GM10248 (cell line): ENCODE results near the gene DENND4A.
A peak's percentile ranks its signal among the peaks of the same experiment; 100 is the strongest.

ENCODE experiments used
- CTCF ChIA-PET: fragments of 300-600 bp; sonication (Branson Sonifier 250); formaldehyde crosslinking; extraction: SDS; loops from one replicate; lab custom pipeline; 2021; ENCODE audit warnings: antibody characterized with exemption; lab: Yijun Ruan, JAX
- POLR2A ChIA-PET: fragments of 350-650 bp; sonication (Branson Sonifier 250); formaldehyde crosslinking; extraction: SDS; loops from one replicate; lab custom pipeline; 2020; ENCODE audit warnings: antibody characterized with exemption; lab: Yijun Ruan, JAX
- DNase-seq: peaks from one replicate; pipeline ENCODE4 v3.0.0; 2012; ENCODE audit errors: extremely low spot score
- TF ChIP-seq, protein P1 (sequence below): IDR thresholded peaks from 2 replicates; pipeline ENCODE4 v1.5.1; 2012; ENCODE audit warnings: mild to moderate bottlenecking, low read depth; ENCODE audit errors: extremely low read depth, missing control alignments, control extremely low read depth

Gene DENND4A

GRCh38 chr15:65836665-65837064 lies 44.6 kb upstream of the DENND4A start:
- POLR2A ChIA-PET, result interaction anchor here (1.1 kb wide), 1 partner anchor 45 kb away, joined by 3 read pairs; the partner anchor contains the start of gene DENND4A
- CTCF ChIA-PET, result interaction anchor here (0.7 to 6.5 kb wide), 15 partner anchors 9 to 435 kb away, joined by 3 to 45 read pairs (median 4); partner anchors contain the start of gene RAB11A
- DNase-seq, result no peak
- TF ChIP-seq, protein P1, sequence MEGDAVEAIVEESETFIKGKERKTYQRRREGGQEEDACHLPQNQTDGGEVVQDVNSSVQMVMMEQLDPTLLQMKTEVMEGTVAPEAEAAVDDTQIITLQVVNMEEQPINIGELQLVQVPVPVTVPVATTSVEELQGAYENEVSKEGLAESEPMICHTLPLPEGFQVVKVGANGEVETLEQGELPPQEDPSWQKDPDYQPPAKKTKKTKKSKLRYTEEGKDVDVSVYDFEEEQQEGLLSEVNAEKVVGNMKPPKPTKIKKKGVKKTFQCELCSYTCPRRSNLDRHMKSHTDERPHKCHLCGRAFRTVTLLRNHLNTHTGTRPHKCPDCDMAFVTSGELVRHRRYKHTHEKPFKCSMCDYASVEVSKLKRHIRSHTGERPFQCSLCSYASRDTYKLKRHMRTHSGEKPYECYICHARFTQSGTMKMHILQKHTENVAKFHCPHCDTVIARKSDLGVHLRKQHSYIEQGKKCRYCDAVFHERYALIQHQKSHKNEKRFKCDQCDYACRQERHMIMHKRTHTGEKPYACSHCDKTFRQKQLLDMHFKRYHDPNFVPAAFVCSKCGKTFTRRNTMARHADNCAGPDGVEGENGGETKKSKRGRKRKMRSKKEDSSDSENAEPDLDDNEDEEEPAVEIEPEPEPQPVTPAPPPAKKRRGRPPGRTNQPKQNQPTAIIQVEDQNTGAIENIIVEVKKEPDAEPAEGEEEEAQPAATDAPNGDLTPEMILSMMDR, result peak; percentile 48

- TF ChIP-seq, protein P1, result no peak
- POLR2A ChIA-PET, result interaction anchor here (1.1 kb wide), 1 partner anchor 44 kb away, joined by 3 read pairs; the partner anchor contains the start of gene DENND4A
- DNase-seq, result no peak
- CTCF ChIA-PET, result interaction anchor here (1.0 to 6.5 kb wide), 11 partner anchors 8 to 198 kb away, joined by 3 to 45 read pairs (median 6); partner anchors contain the start of gene RAB11A
Observed at GRCh38 chr15:65835447-65835846, 43.4 kb upstream of the DENND4A start.

DNA sequence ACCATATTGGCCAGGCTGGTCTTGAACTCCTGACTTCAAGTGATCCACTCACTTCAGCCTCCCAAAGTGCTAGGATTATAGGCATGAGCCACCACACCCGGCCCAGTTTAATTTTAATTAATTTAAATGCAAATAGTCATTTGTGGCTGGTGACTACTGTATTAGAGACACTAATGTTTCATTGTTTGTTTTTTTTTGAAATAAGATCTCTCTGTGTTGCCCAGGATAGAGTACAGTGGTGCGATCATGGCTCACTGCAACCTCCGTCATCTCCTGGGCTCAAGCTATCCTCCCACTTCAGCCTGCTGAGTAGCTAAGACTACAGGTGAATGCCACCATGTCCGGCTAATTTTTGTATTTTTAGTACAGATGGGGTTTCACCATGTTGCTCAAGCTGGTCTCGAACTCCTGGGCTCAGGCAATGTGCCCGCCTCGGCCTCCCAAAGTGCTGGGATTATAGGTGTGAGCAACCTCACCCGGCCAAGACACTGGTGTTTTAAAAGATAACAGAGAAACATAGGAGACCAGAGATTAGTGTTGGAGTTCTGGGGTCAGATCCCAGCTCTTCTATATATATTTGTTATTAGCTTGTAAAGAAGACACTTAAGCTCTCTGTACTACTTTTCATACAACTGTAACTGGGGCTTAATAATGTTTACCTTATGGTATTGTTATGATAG lies 42.6 kb upstream of the DENND4A start:
- ChIA-PET POLR2A (no interaction called here), CTCF (interaction anchor here (0.7 to 6.5 kb wide), 12 partner anchors 9 to 197 kb away, joined by 3 to 45 read pairs (median 6); partner anchors contain the start of gene RAB11A)
- no peak for DNase-seq
- TF ChIP-seq, protein P1, result no peak

DNA sequence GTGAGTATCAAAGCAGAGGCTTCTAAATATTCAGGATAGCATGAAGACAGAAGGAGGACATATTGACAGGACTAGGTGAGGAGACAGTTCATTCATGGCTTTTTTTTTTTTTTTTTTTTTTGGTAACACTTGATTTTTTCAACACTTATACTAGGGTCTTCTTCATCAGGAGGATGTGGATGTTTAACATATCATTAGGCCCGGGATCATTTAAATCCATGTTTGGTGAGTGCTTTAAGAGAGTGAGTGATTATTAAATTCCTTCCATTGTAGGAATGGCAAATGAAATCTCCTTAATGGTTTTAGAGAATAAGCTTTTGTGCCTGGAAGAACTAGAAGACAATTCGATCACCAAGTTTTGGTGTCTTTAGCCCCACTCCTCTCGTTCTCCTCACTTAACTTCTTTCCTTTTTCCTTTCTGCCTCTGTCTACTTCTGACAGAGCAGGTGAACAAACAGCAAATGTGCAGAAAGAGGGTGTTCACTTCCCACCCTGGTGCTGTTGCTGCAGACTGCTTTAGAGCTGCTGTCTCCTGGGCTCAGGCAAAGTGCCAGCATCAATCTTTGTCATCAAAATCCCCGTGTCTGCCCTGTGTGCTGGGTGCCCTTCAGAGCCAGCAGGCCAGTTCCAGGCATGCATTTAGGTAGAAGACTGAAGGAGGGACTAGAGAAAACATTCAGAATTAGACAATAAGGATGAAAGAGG lies 41.6 kb upstream of the DENND4A start:
- ChIA-PET POLR2A (no interaction called here), CTCF (interaction anchor here (0.8 to 6.5 kb wide), 11 partner anchors 8 to 196 kb away, joined by 3 to 45 read pairs (median 7); partner anchors contain the start of gene RAB11A)
- TF ChIP-seq, protein P1, result no peak

GRCh38 chr15:65832549-65833364 lies 40.7 kb upstream of the DENND4A start:
- peak; percentile 32 for DNase-seq
- ChIA-PET CTCF (interaction anchor here (0.7 to 6.5 kb wide), 11 partner anchors 9 to 195 kb away, joined by 3 to 45 read pairs (median 7); partner anchors contain the start of gene RAB11A), POLR2A (no interaction called here)
- TF ChIP-seq, protein P1, result no peak

More for the DNA sequence above, 41.6 kb upstream of the DENND4A start:
- DNase-seq, result no peak
